Fibroblast of mammary gland (primary cell): ENCODE measurements around the gene VMP1.
"Not testable (repeated sequence)": the region's sequence is repeated elsewhere in the genome, so short reads cannot be mapped to it uniquely, and the experiment has no call there.

ENCODE experiments used
- DNase-seq: peaks from one replicate; pipeline ENCODE4 v3.0.0-alpha.2; 2010; ENCODE audit warnings: low read depth
- H3K4me3 ChIP-seq: 2 replicates; pipeline ENCODE4 v1.5.1; 2011; ENCODE audit warnings: low read depth, mild to moderate bottlenecking, low read length, moderate library complexity; ENCODE audit not compliant: control insufficient read depth
- CTCF ChIP-seq: conservative IDR thresholded peaks from 2 replicates; pipeline ENCODE4 v1.5.1; 2011; ENCODE audit warnings: low read depth, low read length, inconsistent platforms; ENCODE audit not compliant: control insufficient read depth, insufficient read depth

Gene VMP1

DNA sequence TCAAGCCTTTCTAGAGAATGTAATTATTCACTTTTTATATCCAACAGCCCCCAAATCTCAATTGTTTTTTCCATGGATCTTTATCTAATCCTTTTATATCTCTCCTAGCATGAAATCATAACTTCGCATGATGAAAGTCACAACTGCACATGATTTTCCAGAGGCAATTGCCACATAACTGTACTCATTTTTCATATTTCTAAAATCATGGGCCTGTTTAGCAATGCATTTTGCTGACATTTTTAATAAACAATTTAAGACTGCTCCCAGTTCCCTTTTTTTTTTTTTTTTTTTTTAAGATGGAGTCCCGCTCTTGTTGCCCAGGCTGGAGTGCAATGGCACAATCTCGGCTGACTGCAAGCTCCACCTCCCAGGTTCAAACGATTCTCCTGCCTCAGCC lies 83.5 kb downstream of the VMP1 start:
- no peak for DNase-seq
- H3K4me3 ChIP-seq: no peak overlapping the region
- TF ChIP-seq CTCF: no peak

DNA sequence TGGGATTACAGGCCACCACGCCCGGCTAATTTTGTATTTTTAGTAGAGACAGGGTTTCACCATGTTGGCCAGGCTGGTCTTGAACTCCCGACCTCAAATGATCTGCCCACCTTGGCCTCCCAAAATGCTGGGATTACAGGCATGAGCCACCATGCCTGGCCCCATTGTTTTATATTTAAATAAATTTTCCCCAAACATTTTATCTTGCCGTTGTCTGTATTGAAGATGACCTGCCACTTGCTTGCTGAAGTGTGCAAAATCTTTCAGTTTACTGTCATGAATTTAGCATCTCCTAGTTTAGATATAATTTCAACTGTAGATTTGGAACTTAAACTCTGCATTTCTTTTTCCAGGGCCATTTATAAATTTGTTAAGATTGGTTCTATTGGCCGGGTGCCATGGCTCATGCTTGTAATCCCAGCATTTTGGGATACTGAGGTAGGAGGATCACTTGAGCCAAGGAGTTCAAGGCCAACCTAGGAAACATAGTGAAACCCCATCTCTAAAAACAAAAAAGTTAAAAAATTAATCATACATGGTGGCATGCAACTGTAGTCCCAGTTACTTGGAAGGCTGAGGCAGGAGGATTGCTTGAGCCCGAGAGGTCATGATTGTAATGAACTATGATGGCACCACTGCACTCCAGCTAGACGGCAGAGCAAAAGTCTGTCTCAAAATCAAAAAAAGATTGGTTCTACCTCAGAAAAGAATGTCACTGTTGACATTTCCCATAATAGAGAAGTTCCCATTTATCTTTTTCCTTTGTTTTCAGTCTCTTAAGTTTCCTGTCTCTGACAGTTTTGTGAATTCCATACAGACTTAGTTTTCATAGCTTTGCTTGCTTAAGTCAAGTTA lies 84.4 kb downstream of the VMP1 start:
- H3K4me3 ChIP-seq: no peak overlapping the region
- no peak for TF ChIP-seq CTCF
- DNase-seq: no peak

DNA sequence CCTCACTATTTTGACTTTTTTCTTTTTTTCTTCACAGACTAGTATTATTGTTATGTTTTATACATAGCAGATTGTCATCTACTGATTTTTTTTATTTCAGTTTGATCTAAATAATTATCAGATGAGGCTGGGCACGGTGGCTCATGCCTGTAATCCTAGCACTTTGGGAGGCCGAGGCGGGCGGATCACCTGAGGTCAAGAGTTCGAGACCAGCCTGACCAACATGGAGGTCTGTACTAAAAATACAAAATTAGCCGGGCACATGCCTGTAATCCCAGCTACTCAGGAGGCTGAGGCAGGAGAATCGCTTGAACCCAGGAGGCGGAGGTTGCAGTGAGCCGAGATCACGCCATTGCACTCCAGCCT lies 85.0 kb downstream of the VMP1 start:
- not testable (repeated sequence) for H3K4me3 ChIP-seq, DNase-seq

DNA sequence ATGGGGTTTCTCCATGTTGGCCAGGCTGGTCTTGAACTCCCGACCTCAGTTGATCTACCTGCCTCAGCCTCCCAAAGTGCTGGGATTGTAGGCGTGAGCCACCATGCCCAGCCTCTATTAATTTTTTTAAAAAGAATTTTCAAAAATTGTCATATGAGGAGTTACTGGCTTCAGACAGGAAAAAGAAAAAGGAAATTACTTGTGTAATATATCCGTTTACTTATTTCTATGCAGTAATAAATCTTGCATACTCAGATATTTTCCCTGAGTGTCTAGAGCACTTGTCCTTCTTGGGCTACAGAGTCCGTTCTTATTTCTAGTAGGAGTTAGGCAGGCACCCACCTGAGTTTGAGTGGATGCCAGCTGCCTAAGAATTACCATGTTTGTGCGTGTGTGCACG lies 85.8 kb downstream of the VMP1 start:
- H3K4me3 ChIP-seq: no peak overlapping the region
- no peak for DNase-seq
- TF ChIP-seq CTCF: no peak

- no peak for TF ChIP-seq CTCF
- no peak overlapping the region for H3K4me3 ChIP-seq
These were observed 88.7 kb downstream of the VMP1 start for GRCh38 chr17:59796138-59796537.

GRCh38 chr17:59796785-59797205 lies 89.3 kb downstream of the VMP1 start:
- no peak for DNase-seq
- no peak for TF ChIP-seq CTCF

More at GRCh38 chr17:59796138-59796537, 88.7 kb downstream of the VMP1 start:
- no peak for DNase-seq

GRCh38 chr17:59798111-59798510 lies 90.7 kb downstream of the VMP1 start:
- H3K4me3 ChIP-seq: no peak overlapping the region
- TF ChIP-seq CTCF: no peak
- DNase-seq: no peak

More at GRCh38 chr17:59796785-59797205, 89.3 kb downstream of the VMP1 start:
- no peak overlapping the region for H3K4me3 ChIP-seq
